Renal cortex interstitium (tissue), 11 donors: ENCODE data around the gene CYP2C8. TPM values are rescaled to one million over a fixed set of nuclear protein-coding genes. Genes with fewer than 3 reads are reported as not detected.

Experiments used
- DNase-seq, 11 donors: peaks; one replicate each; pipeline ENCODE4 v3.0.0-alpha.2; 2013; ENCODE audit warnings: low read depth in 9 of 11, low spot score in 4 of 11; ENCODE audit errors: extremely low read depth in 1 of 11
- polyA plus RNA-seq, 3 donors: library from polyadenylated mRNA; unstranded; fragments of 120-200 nt; gene quantifications; one replicate each; pipeline ENCODE4 v1.2.1, GENCODE V29; 2013; ENCODE audit not compliant: insufficient read length in 3 of 3

CYP2C8 gene
- polyA plus RNA-seq, 3 donors: 2.5 to 5.7 (median 4.4) TPM

- no peak for DNase-seq
These were observed 77.9 kb downstream of the CYP2C8 start for GRCh38 chr10:94991243-94991888.

- no peak for DNase-seq
These were observed 80.1 kb downstream of the CYP2C8 start for GRCh38 chr10:94989192-94989591.

Other genes with a start within 250 kb of the CYP2C8 start
- 1 to 10 TPM; 2.6 to 5.4 (median 2.9) TPM for gene CYP2C9, start 130.8 kb downstream of the CYP2C8 start, polyA plus RNA-seq
- gene ACSM6, start 124.7 kb upstream of the CYP2C8 start, polyA plus RNA-seq: under 1 TPM; 0.14 to 0.33 (median 0.17) TPM
- 10 to 100 TPM; 77.3 to 95.6 (median 89.1) TPM for gene PDLIM1, start 221.5 kb upstream of the CYP2C8 start, polyA plus RNA-seq